ENCODE data around the gene GNB1L.

The GNB1L gene

DNA sequence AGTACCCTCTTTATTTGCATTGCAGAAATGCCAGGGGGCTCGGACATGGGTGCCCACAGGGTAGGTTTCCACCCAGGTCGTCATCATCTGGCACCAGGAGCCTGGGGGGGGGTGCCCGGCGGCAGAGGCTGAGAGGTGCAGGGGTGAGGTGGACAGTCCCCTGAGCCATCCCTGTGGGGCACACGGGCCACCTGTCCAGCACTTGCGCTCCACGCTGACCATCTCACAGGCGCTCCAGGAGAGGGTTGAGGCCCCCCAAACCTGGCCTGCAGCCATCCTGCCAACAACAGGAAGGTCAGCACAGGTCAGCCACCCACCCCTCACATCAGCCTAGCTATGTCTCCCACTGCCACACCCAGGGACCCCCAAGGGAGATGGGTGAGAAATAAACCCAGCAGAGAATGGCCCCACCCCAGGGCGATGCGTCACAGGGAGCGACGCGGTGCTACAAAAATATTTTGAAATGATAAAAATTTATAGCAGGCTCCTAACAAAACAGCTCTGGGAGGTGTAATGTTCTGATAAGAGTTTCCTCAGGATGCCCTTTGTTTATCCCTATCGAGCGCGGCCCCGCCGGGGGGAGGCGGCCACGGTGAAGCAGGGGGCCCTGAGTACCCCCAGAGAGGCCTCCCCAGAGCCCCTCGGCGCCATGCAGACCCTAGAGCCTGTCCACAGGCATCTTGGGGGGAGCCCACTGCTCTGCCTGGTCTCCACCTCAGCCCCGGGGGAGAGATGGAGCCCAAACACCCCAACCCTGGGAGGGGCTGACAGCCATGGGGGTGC lies 21.0 kb upstream of the GNB1L start:
- DNase-seq, result no peak

GRCh38 chr22:19875061-19875530 lies 20.4 kb upstream of the GNB1L start:
- no peak for DNase-seq

GRCh38 chr22:19874307-19875060 lies 19.8 kb upstream of the GNB1L start:
- DNase-seq, result peak; percentile 78

- DNase-seq, result no peak
Measured at GRCh38 chr22:19873960-19874306, 19.3 kb upstream of the GNB1L start.

GRCh38 chr22:19873138-19873959 lies 18.7 kb upstream of the GNB1L start:
- DNase-seq, result no peak

GRCh38 chr22:19872779-19873137 lies 18.1 kb upstream of the GNB1L start:
- peak; percentile 58 for DNase-seq

DNA sequence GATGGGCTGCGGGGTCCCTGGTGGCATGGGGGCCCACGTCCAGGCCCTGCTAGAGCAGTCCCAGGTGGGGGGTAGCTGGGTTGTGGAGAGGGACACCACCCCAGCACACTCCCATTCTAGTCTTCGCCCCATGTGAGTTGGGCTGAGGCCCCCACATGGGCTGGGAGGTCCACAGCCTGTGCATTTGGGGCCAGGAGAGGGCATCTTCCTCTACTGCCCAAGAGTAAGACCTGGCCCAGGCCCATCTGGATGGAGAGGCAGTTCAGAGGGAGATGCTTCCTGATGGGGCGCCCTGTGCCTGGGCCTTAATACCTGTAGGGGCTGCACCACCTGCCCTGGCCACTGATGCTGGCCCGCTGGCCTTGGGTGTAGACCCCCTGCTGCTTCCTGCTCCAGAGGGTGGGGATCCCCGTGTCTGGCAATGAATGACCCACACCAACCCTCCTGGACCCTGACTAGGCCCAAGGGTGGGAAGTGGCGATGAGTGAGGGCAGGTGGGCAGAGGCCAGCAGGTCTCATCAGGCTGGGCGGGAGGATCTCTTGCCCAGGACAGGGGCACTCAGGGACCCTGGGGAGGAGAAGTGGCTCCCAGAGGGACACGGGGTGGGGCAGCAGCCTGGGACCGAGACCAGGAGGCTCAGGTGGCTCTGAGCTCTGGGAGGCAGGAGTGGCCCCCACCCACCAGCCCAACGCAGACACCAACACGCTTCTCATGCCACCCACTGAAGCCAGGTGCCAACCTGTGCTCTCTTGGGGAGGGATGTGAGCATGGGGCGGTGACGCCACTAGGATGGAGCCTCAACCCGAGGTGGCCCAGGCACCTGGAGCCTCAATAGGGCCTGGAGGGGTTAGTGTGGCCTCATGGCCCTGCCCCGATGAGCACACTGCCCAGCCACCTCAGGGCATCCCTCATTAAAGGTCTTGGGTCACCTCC lies 17.4 kb upstream of the GNB1L start:
- DNase-seq, result no peak

DNA sequence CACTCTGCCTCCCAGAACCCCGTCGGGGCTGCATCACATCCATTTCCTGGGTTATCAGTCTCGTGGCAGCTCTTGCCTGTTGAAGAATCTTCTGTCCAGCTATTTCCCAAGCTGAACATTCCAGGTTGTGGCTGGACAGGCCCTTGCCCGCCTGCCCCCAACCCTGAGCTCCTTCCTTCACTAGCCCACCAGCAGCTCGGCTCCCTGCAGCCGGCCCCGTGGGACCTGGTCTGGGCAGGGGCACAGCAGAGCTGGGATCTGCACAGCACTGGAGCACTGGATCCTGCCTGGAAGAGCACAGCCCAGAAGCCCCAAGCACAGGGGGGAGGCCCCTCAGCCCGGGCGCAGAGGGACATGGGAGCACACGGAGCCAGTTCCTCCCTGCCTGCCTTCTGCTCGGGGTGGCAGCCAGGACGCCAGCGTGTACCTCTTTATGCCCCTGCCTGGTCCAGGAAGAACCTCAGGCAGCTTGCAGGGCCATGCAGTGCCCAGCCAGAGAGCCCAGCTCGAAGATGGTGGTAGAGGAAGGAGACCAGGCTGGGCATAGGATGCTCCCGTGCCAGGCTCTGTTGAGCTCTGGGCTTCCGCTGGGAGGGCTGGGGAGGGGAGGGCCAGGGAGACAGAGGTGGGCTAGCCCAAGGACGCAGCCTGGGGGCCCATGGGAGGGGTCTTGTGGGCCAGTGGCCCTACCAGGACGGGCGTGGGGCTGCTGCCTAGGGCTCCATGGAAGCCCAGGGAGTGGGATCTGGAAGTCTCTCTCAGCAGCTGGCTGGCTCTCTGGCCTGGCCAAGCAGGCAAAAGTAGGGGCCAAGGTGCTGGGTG lies 16.6 kb upstream of the GNB1L start:
- DNase-seq, result no peak

DNA sequence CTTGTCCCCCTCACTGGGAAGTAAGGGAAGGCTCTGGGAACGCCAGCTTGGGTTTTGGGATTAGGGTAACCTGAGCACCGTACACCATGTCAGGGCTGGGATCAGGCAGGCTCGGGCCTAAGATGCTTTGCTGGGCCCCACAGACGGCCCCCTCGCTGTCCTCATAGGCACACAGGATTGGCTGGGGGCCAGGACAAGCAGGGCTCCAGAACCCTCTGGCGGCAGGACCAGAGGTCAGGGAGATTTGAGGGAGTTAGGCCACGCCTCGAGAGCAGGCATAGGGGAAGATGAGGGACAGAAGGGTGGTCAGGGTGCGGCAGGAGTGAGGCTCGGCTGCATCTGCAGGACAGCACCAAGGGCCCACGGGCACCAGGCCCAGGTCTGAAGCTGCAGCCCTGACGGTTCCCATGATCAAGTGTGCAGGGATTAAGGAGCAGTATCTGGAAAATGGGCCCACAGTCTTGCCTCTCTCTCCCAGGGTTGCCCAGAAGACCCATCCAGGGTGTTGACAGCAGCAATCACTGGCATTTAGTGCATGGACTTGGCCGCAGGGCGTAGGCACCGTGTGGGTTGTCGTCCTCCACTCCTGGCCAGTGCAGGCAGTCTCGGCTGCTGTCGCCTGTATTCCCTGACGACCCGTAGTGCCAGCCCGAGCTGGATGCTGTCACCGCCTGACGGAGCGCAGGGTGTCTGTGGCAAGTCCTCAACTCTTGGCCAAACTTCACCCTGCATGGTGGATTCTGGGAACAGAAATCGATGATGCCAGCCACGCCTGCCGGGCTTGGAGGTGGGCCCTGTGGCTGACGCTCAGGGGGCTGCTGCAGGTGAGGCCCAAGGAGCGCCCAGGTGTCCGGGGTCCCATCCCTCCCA lies 15.7 kb upstream of the GNB1L start:
- no peak for DNase-seq

- DNase-seq, result no peak
Measured at GRCh38 chr22:19869497-19870152, 15.0 kb upstream of the GNB1L start.

DNA sequence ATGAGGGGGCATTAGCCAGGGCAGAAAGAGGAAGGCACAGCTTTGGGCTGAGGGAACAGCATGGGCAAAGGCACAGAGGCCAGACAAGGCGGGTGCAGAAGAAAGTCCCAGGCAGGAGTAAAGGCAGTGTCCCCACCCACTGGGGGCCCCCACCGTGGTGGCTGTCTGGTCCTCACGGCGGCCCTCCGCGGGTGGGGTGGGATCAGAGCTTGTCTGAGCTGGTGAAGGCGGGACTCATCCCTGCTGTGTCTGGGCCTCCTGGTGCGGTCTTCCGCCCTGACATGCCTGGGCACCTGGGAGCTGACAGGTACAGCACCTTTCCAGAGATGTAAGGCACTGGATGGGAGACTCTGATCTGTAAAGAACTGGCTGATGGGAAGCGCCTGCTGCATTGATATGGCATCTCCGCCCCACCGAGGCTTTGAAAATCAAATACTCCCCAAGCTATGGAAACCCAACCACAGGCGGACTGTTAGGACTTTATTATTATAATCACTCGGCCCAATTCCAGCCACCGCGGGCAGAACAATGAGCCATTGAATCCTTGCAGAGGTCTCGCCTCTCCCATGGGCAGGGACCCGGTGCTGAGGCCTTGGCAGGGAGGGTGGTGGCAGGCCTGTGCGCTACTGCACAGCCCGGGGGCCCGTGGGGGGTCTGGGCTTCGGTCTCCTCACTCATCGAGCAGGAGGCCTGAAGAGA lies 14.2 kb upstream of the GNB1L start:
- DNase-seq, result no peak

GRCh38 chr22:19868333-19868732 lies 13.7 kb upstream of the GNB1L start:
- DNase-seq, result no peak

- DNase-seq, result no peak
Measured at GRCh38 chr22:19867617-19868016, 12.9 kb upstream of the GNB1L start.

GRCh38 chr22:19866665-19867009 lies 12.0 kb upstream of the GNB1L start:
- no peak for DNase-seq

- DNase-seq, result no peak
Measured at GRCh38 chr22:19865141-19865829, 10.6 kb upstream of the GNB1L start.

GRCh38 chr22:19864538-19865106 lies 9.9 kb upstream of the GNB1L start:
- no peak for DNase-seq

GRCh38 chr22:19863571-19863970 lies 8.9 kb upstream of the GNB1L start:
- no peak for DNase-seq

- no peak for DNase-seq
Measured at GRCh38 chr22:19862619-19863246, 8.1 kb upstream of the GNB1L start.

All from DMS79 (cell line).